HL-60 (cell line): ENCODE measurements around the gene KCNC3.
A peak's percentile ranks its signal among the peaks of the same experiment; 100 is the strongest.
"Not testable (repeated sequence)": the region's sequence is repeated elsewhere in the genome, so short reads cannot be mapped to it uniquely, and the experiment has no call there.

ENCODE experiments used
- DNase-seq, 2 experiments: peaks; one replicate each; pipeline ENCODE4 v3.0.0-alpha.2; 2010 to 2020; ENCODE audit warnings: low read depth in 1 of 2, low spot score in 1 of 2
- H3K27ac ChIP-seq: fragments of 250-450 bp; sonication (Bioruptor Pico); replicated peaks from 2 replicates; pipeline ENCODE4 v1.5.1; 2020; ENCODE audit warnings: mild to moderate bottlenecking, moderate library complexity
- H3K27me3 ChIP-seq: fragments of 250-450 bp; sonication (Bioruptor Pico); 2 replicates; pipeline ENCODE4 v1.5.1; 2021; ENCODE audit warnings: mild to moderate bottlenecking, moderate library complexity; ENCODE audit not compliant: insufficient read depth, poor library complexity, severe bottlenecking
- H3K4me3 ChIP-seq: replicated peaks from 2 replicates; pipeline ENCODE4 v1.5.1; 2011; ENCODE audit warnings: mild to moderate bottlenecking, control low read depth, low read length; ENCODE audit not compliant: insufficient read depth
- CTCF ChIP-seq: IDR thresholded peaks from one replicate; pipeline ENCODE4 v1.5.1; 2011; ENCODE audit warnings: low read length, control low read depth, inconsistent platforms; ENCODE audit not compliant: insufficient read depth
- GABPA ChIP-seq: IDR thresholded peaks from 2 replicates; pipeline ENCODE4 v1.6.1; 2012; ENCODE audit warnings: low read depth
- POLR2AphosphoS5 ChIP-seq: IDR thresholded peaks from 2 replicates; pipeline ENCODE4 v1.6.1; 2012; ENCODE audit warnings: low read depth
- REST ChIP-seq: IDR thresholded peaks from 2 replicates; pipeline ENCODE4 v1.6.1; 2012; ENCODE audit warnings: low read depth; ENCODE audit not compliant: insufficient replicate concordance
- SPI1 ChIP-seq: IDR thresholded peaks from 2 replicates; pipeline ENCODE4 v1.6.1; 2012; ENCODE audit warnings: low read depth, mild to moderate bottlenecking, borderline replicate concordance

The KCNC3 gene

GRCh38 chr19:50344661-50345318, 15.6 kb upstream of the KCNC3 start:
- DNase-seq: no peak
- H3K27ac ChIP-seq: no peak overlapping the region
- TF ChIP-seq CTCF (no peak), SPI1 (peak; percentile 12; the same call in 1 of the 2 replicates)
- H3K27me3 ChIP-seq: no peaks in the 10 kb centered on the region
- peak overlapping the region; percentile 34 for H3K4me3 ChIP-seq

GRCh38 chr19:50341091-50341564, 12.0 kb upstream of the KCNC3 start:
- H3K4me3 ChIP-seq: no peak overlapping the region
- DNase-seq: peak; percentile 16 to 79
- TF ChIP-seq SPI1 (no peak), CTCF (no peak), POLR2AphosphoS5 (no peak), REST (no peak), GABPA (no peak)
- no peaks in the 10 kb centered on the region for H3K27me3 ChIP-seq
- no peak overlapping the region for H3K27ac ChIP-seq

GRCh38 chr19:50340331-50340730, 11.2 kb upstream of the KCNC3 start:
- H3K27ac ChIP-seq: no peak overlapping the region
- TF ChIP-seq REST (no peak), POLR2AphosphoS5 (no peak), GABPA (no peak), SPI1 (no peak), CTCF (no peak)
- H3K4me3 ChIP-seq: no peak overlapping the region
- DNase-seq: no peak
- H3K27me3 ChIP-seq: no peaks in the 10 kb centered on the region

GRCh38 chr19:50337031-50337430, 7.9 kb upstream of the KCNC3 start:
- not testable (repeated sequence) for H3K4me3 ChIP-seq, H3K27me3 ChIP-seq, H3K27ac ChIP-seq, DNase-seq
